Thoracic aorta (tissue), 2 donors: ENCODE measurements around the gene HCN1. TPM values are rescaled to one million over a fixed set of nuclear protein-coding genes. Genes with fewer than 3 reads are reported as not detected.

Experiments
- ATAC-seq: fragments of 150-250 bp; one replicate; pipeline ENCODE4 v1.8.0; 2017; ENCODE audit warnings: low read depth; ENCODE audit not compliant: insufficient number of reproducible peaks, low FRiP score
- DNase-seq: peaks from one replicate; pipeline ENCODE4 v3.0.0-alpha.2; 2020; ENCODE audit warnings: low spot score
- H3K27ac ChIP-seq, 2 donors: fragments of 200-600 bp; sonication (generic); 1 replicate in 1 of 2; 2 replicates in 1 of 2; pipeline ENCODE4 v1.5.1; 2016; ENCODE audit warnings: mild to moderate bottlenecking in 2 of 2, moderate library complexity in 2 of 2
- H3K27me3 ChIP-seq: fragments of 200-600 bp; sonication (generic); replicated peaks from 2 replicates; pipeline ENCODE4 v1.6.0; 2016; ENCODE audit warnings: mild to moderate bottlenecking; ENCODE audit not compliant: insufficient read depth
- H3K36me3 ChIP-seq: fragments of 200-600 bp; sonication (generic); one replicate; pipeline ENCODE4 v1.5.1; 2016
- H3K4me1 ChIP-seq, 2 donors: fragments of 200-600 bp; sonication (generic); 1 replicate in 1 of 2; 2 replicates in 1 of 2; pipeline versions ENCODE4 v1.5.1 to v1.6.0; 2016; ENCODE audit warnings: low read depth in 2 of 2, mild to moderate bottlenecking in 1 of 2; ENCODE audit not compliant: control insufficient read depth in 1 of 2
- H3K4me3 ChIP-seq: fragments of 200-600 bp; sonication (generic); 2 replicates; pipeline ENCODE4 v1.5.1; 2016; ENCODE audit warnings: mild to moderate bottlenecking
- H3K9me3 ChIP-seq: fragments of 200-600 bp; sonication (generic); 2 replicates; pipeline ENCODE4 v1.5.1; 2016
- total RNA-seq, 2 donors: library from RNA; depleted of rRNA; stranded (reverse); fragments of >200 nt; gene quantifications; one replicate each; pipeline versions ENCODE4 v1.1.0 to v1.2.3, GENCODE V29; 2016
- TF ChIP-seq, protein P1 (sequence below): fragments of 200-600 bp; sonication (generic); IDR thresholded peaks from one replicate; pipeline ENCODE4 v1.5.1; 2019; ENCODE audit warnings: antibody characterized with exemption

The HCN1 gene
- total RNA-seq, 2 donors from 2014 or later: 0.21 TPM; not detected in 1

GRCh38 chr5:45627076-45627656 is 69.0 kb downstream of the HCN1 start:
- DNase-seq (no peak), ATAC-seq (no peak)
- Histone ChIP-seq H3K4me1 (no peaks in the 10 kb centered on the region), H3K9me3 (no peaks in the 10 kb centered on the region), H3K27ac (no peak overlapping the region), H3K4me3 (no peak overlapping the region), H3K36me3 (no peaks in the 10 kb centered on the region), H3K27me3 (no peaks in the 10 kb centered on the region)
- TF ChIP-seq, protein P1, sequence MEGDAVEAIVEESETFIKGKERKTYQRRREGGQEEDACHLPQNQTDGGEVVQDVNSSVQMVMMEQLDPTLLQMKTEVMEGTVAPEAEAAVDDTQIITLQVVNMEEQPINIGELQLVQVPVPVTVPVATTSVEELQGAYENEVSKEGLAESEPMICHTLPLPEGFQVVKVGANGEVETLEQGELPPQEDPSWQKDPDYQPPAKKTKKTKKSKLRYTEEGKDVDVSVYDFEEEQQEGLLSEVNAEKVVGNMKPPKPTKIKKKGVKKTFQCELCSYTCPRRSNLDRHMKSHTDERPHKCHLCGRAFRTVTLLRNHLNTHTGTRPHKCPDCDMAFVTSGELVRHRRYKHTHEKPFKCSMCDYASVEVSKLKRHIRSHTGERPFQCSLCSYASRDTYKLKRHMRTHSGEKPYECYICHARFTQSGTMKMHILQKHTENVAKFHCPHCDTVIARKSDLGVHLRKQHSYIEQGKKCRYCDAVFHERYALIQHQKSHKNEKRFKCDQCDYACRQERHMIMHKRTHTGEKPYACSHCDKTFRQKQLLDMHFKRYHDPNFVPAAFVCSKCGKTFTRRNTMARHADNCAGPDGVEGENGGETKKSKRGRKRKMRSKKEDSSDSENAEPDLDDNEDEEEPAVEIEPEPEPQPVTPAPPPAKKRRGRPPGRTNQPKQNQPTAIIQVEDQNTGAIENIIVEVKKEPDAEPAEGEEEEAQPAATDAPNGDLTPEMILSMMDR: no peak

DNA sequence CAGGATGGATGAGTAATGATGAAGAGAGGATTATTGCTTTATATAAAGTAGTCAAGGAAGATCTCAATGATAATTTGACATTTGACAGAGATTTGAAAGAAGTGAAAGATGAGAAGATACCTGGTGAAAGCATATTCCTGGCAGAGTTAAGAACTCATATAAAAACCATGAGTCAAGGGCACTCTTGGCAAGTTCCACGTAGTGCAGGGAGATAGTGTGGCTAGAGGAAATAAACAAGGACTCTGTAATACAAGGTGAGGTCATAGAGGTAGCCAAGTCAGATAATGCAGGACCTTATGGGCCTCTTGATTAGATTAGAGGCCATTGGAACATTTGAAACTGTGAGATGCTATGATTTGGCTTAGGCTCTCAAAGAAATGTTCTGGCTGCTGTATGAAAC is 72.3 kb downstream of the HCN1 start:
- ATAC-seq: no peak
- no peaks in the 10 kb centered on the region for H3K9me3 ChIP-seq

DNA sequence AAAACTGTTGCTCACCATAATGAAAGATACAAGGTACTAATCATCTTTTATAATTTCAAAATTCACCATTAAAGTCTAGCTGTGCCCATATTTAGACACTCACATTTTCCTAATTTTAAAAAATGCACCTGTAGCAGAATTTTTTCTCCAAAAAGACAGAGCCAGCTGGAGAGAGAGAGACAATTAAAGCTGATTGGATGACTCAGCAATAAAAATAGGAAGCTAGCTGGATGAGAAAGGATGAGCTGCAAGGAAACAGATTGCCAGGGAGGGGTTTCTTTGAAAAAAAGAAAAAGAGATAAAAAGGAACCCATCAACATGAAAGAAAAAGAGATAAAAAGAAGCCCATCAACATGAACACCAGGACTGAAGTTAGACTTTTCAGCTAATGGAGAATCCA is 73.8 kb downstream of the HCN1 start:
- Histone ChIP-seq H3K4me1 (no peaks in the 10 kb centered on the region), H3K4me3 (no peak overlapping the region), H3K9me3 (no peaks in the 10 kb centered on the region), H3K27ac (no peak overlapping the region), H3K27me3 (no peaks in the 10 kb centered on the region), H3K36me3 (no peaks in the 10 kb centered on the region)
- DNase-seq: no peak
- TF ChIP-seq, protein P1: no peak
- no peak for ATAC-seq

More for the DNA sequence above, 72.3 kb downstream of the HCN1 start:
- TF ChIP-seq, protein P1: no peak
- no peak overlapping the region for H3K4me3 ChIP-seq
- H3K4me1 ChIP-seq: no peaks in the 10 kb centered on the region
- H3K36me3 ChIP-seq: no peaks in the 10 kb centered on the region
- no peak overlapping the region for H3K27ac ChIP-seq
- no peak for DNase-seq
- H3K27me3 ChIP-seq: no peaks in the 10 kb centered on the region

- Histone ChIP-seq H3K9me3 (no peaks in the 10 kb centered on the region), H3K27me3 (no peaks in the 10 kb centered on the region), H3K36me3 (no peaks in the 10 kb centered on the region), H3K27ac (no peak overlapping the region), H3K4me3 (no peak overlapping the region), H3K4me1 (no peaks in the 10 kb centered on the region)
- DNase-seq: no peak
- TF ChIP-seq, protein P1: no peak
- no peak for ATAC-seq
Observed at GRCh38 chr5:45617859-45618416, 78.2 kb downstream of the HCN1 start.

DNA sequence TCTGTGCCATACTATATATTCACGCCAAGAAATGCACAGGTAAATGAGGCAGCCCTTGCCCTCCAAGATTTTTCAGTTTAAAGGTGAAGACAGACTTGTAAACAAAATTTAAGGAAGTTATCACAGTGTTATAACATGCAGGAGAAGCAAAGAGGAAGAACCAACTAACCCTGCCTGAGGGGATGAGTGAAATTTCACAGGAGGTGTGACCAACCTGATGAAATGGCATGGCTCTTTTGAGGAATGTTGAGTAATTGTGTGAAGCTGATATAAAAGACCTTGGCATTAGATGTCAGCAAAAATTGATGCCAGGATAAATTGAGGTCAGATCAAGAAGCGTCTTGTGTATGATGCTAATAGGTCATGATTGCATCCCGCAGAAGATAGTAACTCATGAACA is 86.5 kb downstream of the HCN1 start:
- Histone ChIP-seq H3K27me3 (no peaks in the 10 kb centered on the region), H3K4me3 (no peak overlapping the region), H3K36me3 (no peaks in the 10 kb centered on the region), H3K9me3 (no peaks in the 10 kb centered on the region), H3K4me1 (no peaks in the 10 kb centered on the region), H3K27ac (no peak overlapping the region)
- TF ChIP-seq, protein P1: no peak
- ATAC-seq (no peak), DNase-seq (no peak)
